ENCODE measurements around the gene RCC2. TPM values are rescaled to one million over a fixed set of nuclear protein-coding genes. Genes with fewer than 3 reads are reported as not detected.
"Not testable (repeated sequence)": the region's sequence is repeated elsewhere in the genome, so short reads cannot be mapped to it uniquely, and the experiment has no call there.

The RCC2 gene
- total RNA-seq, 2 experiments from 2014 or later: 139 to 250 TPM

GRCh38 chr1:17485281-17485680, 45.8 kb upstream of the RCC2 start:
- Histone ChIP-seq H2AFZ (ENCODE audit: low read length) (no peak overlapping the region), H3K36me3 (ENCODE audit: insufficient read depth, low read length) (no peaks in the 10 kb centered on the region), H4K20me1 (ENCODE audit: insufficient read depth, low read length) (no peaks in the 10 kb centered on the region), H3K27ac (ENCODE audit: low read depth, low read length, poor library complexity, severe bottlenecking) (no peak overlapping the region), H3K4me3 (ENCODE audit: low read depth, low read length, poor library complexity, severe bottlenecking) (no peak overlapping the region), H3K9me2 (ENCODE audit: insufficient read depth, low read length) (no peaks in the 10 kb centered on the region), H3K4me1 (ENCODE audit: insufficient read depth, low read length, poor library complexity, severe bottlenecking) (peaks cover 4% of the 10 kb centered on the region), H3K9me3 (ENCODE audit: low read length) (no peaks in the 10 kb centered on the region), H3K79me2 (ENCODE audit: insufficient read depth, low read depth, low read length) (no peaks in the 10 kb centered on the region), H3K4me2 (ENCODE audit: low read length) (no peak overlapping the region)
- intact Hi-C loops (cut with micrococcal nuclease; ENCODE audit: unreplicated experiment): loop anchor here (5.0 kb wide), 1 partner anchor 63 kb away; no protein-coding TSS in a partner anchor
- TF ChIP-seq EZH2phosphoT487 (IDR thresholded peaks at IDR 0.05; ENCODE audit: borderline replicate concordance, low read depth, low read length): no peak
- TF ChIP-seq, protein P1, sequence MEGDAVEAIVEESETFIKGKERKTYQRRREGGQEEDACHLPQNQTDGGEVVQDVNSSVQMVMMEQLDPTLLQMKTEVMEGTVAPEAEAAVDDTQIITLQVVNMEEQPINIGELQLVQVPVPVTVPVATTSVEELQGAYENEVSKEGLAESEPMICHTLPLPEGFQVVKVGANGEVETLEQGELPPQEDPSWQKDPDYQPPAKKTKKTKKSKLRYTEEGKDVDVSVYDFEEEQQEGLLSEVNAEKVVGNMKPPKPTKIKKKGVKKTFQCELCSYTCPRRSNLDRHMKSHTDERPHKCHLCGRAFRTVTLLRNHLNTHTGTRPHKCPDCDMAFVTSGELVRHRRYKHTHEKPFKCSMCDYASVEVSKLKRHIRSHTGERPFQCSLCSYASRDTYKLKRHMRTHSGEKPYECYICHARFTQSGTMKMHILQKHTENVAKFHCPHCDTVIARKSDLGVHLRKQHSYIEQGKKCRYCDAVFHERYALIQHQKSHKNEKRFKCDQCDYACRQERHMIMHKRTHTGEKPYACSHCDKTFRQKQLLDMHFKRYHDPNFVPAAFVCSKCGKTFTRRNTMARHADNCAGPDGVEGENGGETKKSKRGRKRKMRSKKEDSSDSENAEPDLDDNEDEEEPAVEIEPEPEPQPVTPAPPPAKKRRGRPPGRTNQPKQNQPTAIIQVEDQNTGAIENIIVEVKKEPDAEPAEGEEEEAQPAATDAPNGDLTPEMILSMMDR (conservative IDR thresholded peaks at IDR 0.05; ENCODE audit: low read length): peak; percentile 52
- peak; percentile 13 for DNase-seq (ENCODE audit: low spot score)
- POLR2A ChIA-PET: interaction anchor here (0.7 kb wide), 1 partner anchor 13 kb away, joined by 5 read pairs; no protein-coding TSS in a partner anchor
- CTCF ChIA-PET (ENCODE audit: unreplicated experiment): no interaction called here
- no TSS peak for BruUV-seq (replicated peaks)

- H3K79me2 ChIP-seq (ENCODE audit: insufficient read depth, low read depth, low read length); H4K20me1 ChIP-seq (ENCODE audit: insufficient read depth, low read length); POLR2A ChIA-PET; CTCF ChIA-PET (ENCODE audit: unreplicated experiment); H2AFZ ChIP-seq (ENCODE audit: low read length); H3K9me3 ChIP-seq (ENCODE audit: low read length); intact Hi-C loops (cut with micrococcal nuclease; ENCODE audit: unreplicated experiment); H3K4me1 ChIP-seq (ENCODE audit: insufficient read depth, low read length, poor library complexity, severe bottlenecking); H3K27ac ChIP-seq (ENCODE audit: low read depth, low read length, poor library complexity, severe bottlenecking); H3K36me3 ChIP-seq (ENCODE audit: insufficient read depth, low read length); H3K9me2 ChIP-seq (ENCODE audit: insufficient read depth, low read length); BruUV-seq (replicated peaks); H3K4me2 ChIP-seq (ENCODE audit: low read length); H3K4me3 ChIP-seq (ENCODE audit: low read depth, low read length, poor library complexity, severe bottlenecking); DNase-seq (ENCODE audit: low spot score): not testable (repeated sequence)
Observed at GRCh38 chr1:17481981-17482380, 42.5 kb upstream of the RCC2 start.

DNA sequence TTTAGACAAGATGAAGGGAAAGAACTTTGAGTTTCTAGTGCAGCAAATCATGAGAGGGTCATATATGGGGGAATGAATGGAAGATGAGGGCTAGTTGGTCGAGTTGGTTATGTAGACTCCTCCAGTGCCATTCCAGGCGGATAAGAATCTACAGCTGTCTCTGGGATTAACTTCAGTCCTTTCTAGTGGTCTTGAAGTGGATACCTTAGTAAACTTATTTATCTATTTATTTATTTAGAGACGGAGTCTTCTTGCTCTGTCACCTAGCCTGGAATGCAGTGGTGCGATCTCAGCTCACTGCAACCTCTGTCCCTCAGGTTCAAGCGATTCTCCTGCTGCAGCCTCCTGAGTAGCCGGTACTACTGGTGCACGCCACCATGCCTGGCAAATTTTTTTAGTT, 41.4 kb upstream of the RCC2 start:
- H3K79me2 ChIP-seq (ENCODE audit: insufficient read depth, low read depth, low read length): no peaks in the 10 kb centered on the region
- intact Hi-C loops (cut with micrococcal nuclease; ENCODE audit: unreplicated experiment): no loop called here
- H3K9me2 ChIP-seq (ENCODE audit: insufficient read depth, low read length): no peaks in the 10 kb centered on the region
- H2AFZ ChIP-seq (ENCODE audit: low read length): no peak overlapping the region
- H3K9me3 ChIP-seq (ENCODE audit: low read length): no peaks in the 10 kb centered on the region
- DNase-seq (ENCODE audit: low spot score): no peak
- no peak overlapping the region for H3K27ac ChIP-seq (ENCODE audit: low read depth, low read length, poor library complexity, severe bottlenecking)
- no TSS peak for BruUV-seq (replicated peaks)
- H3K4me1 ChIP-seq (ENCODE audit: insufficient read depth, low read length, poor library complexity, severe bottlenecking): no peaks in the 10 kb centered on the region
- ChIA-PET POLR2A (no interaction called here), CTCF (ENCODE audit: unreplicated experiment) (no interaction called here)
- H3K4me3 ChIP-seq (ENCODE audit: low read depth, low read length, poor library complexity, severe bottlenecking): no peak overlapping the region
- H3K36me3 ChIP-seq (ENCODE audit: insufficient read depth, low read length): no peaks in the 10 kb centered on the region
- H4K20me1 ChIP-seq (ENCODE audit: insufficient read depth, low read length): no peaks in the 10 kb centered on the region
- H3K4me2 ChIP-seq (ENCODE audit: low read length): no peak overlapping the region
- no peak for TF ChIP-seq EZH2phosphoT487 (IDR thresholded peaks at IDR 0.05; ENCODE audit: borderline replicate concordance, low read depth, low read length)
- TF ChIP-seq, protein P1 (conservative IDR thresholded peaks at IDR 0.05; ENCODE audit: low read length): no peak

Measured in OCI-LY7 (cell line).